GM13977 (cell line): ENCODE results near the gene RBM18.
A peak's percentile ranks its signal among the peaks of the same experiment; 100 is the strongest.

Experiments
- DNase-seq: peaks from one replicate; pipeline ENCODE4 v3.0.0; 2012; ENCODE audit warnings: low spot score
- in situ Hi-C: fragments of 300-500 bp; cut with MboI; formaldehyde crosslinking; loops from one replicate; pipeline ENCODE4 v1.12.0; 2022; ENCODE audit warnings: low sequenced_read_pairs, low pct_unique_long_range_greater_than_20kb, mixed read lengths, inconsistent platforms; ENCODE audit not compliant: unreplicated experiment
- TF ChIP-seq, protein P1 (sequence below): IDR thresholded peaks from 2 replicates; pipeline ENCODE4 v1.5.1; 2012; ENCODE audit warnings: mild to moderate bottlenecking, control low read depth; ENCODE audit not compliant: insufficient read depth; ENCODE audit errors: extremely low read depth, missing control alignments

Gene RBM18

GRCh38 chr9:122234022-122234748, 30.5 kb downstream of the RBM18 start:
- in situ Hi-C loops: no loop called here
- TF ChIP-seq, protein P1, sequence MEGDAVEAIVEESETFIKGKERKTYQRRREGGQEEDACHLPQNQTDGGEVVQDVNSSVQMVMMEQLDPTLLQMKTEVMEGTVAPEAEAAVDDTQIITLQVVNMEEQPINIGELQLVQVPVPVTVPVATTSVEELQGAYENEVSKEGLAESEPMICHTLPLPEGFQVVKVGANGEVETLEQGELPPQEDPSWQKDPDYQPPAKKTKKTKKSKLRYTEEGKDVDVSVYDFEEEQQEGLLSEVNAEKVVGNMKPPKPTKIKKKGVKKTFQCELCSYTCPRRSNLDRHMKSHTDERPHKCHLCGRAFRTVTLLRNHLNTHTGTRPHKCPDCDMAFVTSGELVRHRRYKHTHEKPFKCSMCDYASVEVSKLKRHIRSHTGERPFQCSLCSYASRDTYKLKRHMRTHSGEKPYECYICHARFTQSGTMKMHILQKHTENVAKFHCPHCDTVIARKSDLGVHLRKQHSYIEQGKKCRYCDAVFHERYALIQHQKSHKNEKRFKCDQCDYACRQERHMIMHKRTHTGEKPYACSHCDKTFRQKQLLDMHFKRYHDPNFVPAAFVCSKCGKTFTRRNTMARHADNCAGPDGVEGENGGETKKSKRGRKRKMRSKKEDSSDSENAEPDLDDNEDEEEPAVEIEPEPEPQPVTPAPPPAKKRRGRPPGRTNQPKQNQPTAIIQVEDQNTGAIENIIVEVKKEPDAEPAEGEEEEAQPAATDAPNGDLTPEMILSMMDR: no peak
- no peak for DNase-seq

DNA sequence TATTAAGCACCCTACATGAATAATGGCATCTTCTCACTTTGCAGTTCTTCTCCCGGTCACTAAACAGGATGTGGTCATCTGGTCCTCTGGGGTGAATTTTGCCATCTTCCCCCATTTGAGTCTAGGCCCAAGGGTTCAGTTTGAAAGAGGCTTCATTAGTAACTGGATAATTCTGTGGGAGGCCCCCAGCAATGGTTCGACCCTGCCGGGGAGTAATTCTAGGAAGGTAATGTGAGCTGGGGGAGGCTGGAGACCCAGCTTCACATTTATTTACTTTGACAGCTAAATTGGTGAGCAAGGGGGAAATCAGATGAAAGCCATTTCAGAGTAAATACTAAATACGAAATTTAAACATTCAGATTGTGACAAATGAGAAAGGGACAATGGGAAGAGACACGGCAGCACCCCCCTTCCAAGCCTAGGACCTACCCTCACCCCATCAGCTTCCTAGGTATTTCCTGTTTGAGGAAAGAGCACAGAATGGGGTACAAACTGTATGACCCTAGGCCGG, 31.8 kb downstream of the RBM18 start:
- TF ChIP-seq, protein P1: no peak
- in situ Hi-C loops: no loop called here
- no peak for DNase-seq

DNA sequence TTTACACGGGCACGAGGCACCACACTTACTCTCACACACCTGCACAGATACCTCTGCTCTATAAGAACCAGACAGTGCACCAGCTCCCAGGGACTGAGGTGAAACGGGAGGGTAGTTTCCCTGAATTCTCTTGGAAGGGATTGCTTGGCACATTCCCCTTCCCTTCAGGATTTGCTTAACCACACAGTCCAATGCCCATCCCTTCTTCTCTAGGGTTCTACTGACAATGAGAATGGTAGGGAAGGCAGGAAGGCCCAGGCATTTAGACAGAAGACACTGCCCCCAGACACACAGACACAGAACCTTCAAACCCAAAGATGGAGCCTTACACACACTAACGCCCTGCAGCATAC, 35.2 kb downstream of the RBM18 start:
- TF ChIP-seq, protein P1: no peak
- DNase-seq: no peak

DNA sequence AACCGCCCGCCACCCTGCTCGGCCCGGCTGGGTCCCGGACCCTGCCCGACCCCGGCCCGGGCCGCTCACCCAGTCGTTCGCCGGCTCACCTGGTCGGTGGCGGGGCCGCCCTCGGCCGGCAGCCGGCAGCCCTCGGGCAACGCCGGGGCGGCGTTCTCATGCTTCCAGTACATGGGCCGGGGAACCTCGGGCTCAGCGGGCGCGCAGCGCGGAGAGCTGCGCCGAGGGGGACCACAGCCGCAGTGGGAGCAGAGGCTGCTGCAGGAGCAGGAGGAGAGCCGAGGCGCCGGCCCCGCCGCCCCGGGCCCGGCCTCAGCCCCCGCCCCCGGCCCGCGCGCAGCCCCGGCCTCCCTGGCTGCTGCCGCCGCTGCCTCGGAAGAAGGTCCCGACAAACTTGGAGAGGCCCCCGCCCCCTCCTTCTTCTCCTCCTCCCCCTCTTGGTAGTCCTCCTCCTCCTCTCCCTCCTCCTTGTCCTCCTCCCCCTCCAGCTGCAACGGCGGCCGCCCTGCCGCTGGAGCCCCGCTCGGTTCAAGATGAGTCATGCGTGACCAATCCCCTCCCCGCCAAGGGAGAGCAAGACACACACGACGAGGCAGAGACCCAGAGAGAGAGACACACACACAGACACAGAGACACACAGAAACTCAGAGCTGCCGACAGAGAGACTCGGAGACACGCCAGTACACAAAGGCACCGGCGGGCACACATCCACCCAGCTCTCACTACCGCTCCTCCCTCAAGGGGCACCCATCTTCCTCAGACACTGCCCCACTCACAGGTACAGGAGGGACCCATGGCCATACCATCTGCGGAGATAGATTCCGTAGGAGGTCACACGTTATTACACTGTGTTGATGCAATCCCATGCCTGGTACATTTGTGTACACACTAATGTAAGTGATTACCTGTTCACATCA, 35.8 kb downstream of the RBM18 start, which contains the start of gene LHX6:
Gene LHX6 (minus strand): TSS at position 390 of the 917 bp plus-strand sequence. CDS start 217 bp downstream, at position 173.
- DNase-seq: peak; percentile 57
- in situ Hi-C loops: no loop called here
- TF ChIP-seq, protein P1: no peak

More for the DNA sequence above, 35.2 kb downstream of the RBM18 start:
- in situ Hi-C loops: no loop called here

- in situ Hi-C loops: no loop called here
- TF ChIP-seq, protein P1: no peak
- peak; percentile 39 for DNase-seq
Observed at GRCh38 chr9:122228191-122228567, 36.5 kb downstream of the RBM18 start.

DNA sequence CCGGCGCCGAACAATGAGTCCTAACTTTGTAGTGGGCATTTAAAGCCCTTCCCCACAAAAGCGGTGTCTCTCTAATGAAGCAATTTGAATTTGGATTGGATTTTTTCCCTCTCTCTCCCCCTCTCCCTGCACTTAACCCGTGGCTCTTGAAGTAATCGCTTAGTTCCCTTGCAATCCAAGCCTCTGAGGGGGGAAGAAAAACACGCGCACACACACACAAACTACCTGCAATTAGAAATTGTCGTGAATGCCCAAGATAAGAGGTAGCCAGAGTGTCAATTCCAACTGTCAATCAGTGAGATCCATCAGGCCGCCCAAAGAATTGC, 37.1 kb downstream of the RBM18 start:
- in situ Hi-C loops: no loop called here
- TF ChIP-seq, protein P1: no peak
- DNase-seq: peak; percentile 42
